Neural crest cell (in vitro differentiated cells): Measurements from ENCODE around the gene PEMT. TPM values are rescaled to one million over a fixed set of nuclear protein-coding genes. Genes with fewer than 3 reads are reported as not detected.
A peak's percentile ranks its signal among the peaks of the same experiment; 100 is the strongest.

Experiments used
- DNase-seq: peaks from one replicate; pipeline ENCODE4 v3.0.0; 2021; ENCODE audit warnings: low read depth, mixed read lengths, low spot score
- H3K27ac Mint-ChIP-seq: one replicate; pipeline ENCODE4 v1.8.0; 2021; ENCODE audit warnings: mild to moderate bottlenecking, mixed read lengths; ENCODE audit not compliant: unreplicated experiment
- H3K27me3 Mint-ChIP-seq: 2 replicates; pipeline ENCODE4 v1.8.0; 2021; ENCODE audit warnings: low read depth, mild to moderate bottlenecking, mixed read lengths
- H3K36me3 Mint-ChIP-seq: 2 replicates; pipeline ENCODE4 v1.8.0; 2021; ENCODE audit warnings: low read depth, mild to moderate bottlenecking, mixed read lengths
- H3K4me1 Mint-ChIP-seq: 2 replicates; pipeline ENCODE4 v1.8.0; 2021; ENCODE audit warnings: mixed read lengths
- H3K4me3 Mint-ChIP-seq: one replicate; pipeline ENCODE4 v1.8.0; 2021; ENCODE audit warnings: mild to moderate bottlenecking, mixed read lengths
- H3K9me3 Mint-ChIP-seq: 2 replicates; pipeline ENCODE4 v1.8.0; 2021; ENCODE audit warnings: mixed read lengths
- total RNA-seq: library from RNA; stranded (reverse); gene quantifications from 2 replicates; pipeline ENCODE4 v1.2.1, GENCODE V29; 2021
- TF ChIP-seq, protein P1 (sequence below): fragments of 200-600 bp; sonication (generic); conservative IDR thresholded peaks from 2 replicates; pipeline ENCODE4 v1.5.0; 2021; ENCODE audit warnings: antibody characterized with exemption, mild to moderate bottlenecking

PEMT gene
- total RNA-seq, 1 donor from 2014 or later = 43.0 TPM

GRCh38 chr17:17572010-17572785, 19.3 kb downstream of the PEMT start:
- TF ChIP-seq, protein P1, sequence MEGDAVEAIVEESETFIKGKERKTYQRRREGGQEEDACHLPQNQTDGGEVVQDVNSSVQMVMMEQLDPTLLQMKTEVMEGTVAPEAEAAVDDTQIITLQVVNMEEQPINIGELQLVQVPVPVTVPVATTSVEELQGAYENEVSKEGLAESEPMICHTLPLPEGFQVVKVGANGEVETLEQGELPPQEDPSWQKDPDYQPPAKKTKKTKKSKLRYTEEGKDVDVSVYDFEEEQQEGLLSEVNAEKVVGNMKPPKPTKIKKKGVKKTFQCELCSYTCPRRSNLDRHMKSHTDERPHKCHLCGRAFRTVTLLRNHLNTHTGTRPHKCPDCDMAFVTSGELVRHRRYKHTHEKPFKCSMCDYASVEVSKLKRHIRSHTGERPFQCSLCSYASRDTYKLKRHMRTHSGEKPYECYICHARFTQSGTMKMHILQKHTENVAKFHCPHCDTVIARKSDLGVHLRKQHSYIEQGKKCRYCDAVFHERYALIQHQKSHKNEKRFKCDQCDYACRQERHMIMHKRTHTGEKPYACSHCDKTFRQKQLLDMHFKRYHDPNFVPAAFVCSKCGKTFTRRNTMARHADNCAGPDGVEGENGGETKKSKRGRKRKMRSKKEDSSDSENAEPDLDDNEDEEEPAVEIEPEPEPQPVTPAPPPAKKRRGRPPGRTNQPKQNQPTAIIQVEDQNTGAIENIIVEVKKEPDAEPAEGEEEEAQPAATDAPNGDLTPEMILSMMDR = no peak
- Mint-ChIP-seq H3K27ac (peak overlapping the region; percentile 50), H3K4me3 (no peak overlapping the region), H3K9me3 (no peaks in the 10 kb centered on the region), H3K36me3 (no peaks in the 10 kb centered on the region), H3K27me3 (no peaks in the 10 kb centered on the region), H3K4me1 (no peaks in the 10 kb centered on the region)
- DNase-seq = no peak

- Mint-ChIP-seq H3K27ac (no peak overlapping the region), H3K36me3 (no peaks in the 10 kb centered on the region), H3K9me3 (no peaks in the 10 kb centered on the region), H3K4me3 (no peak overlapping the region), H3K27me3 (no peaks in the 10 kb centered on the region), H3K4me1 (no peaks in the 10 kb centered on the region)
- DNase-seq = no peak
- TF ChIP-seq, protein P1 = no peak
These were observed 20.5 kb downstream of the PEMT start for GRCh38 chr17:17570798-17571716.

GRCh38 chr17:17570140-17570797, 21.2 kb downstream of the PEMT start:
- peak overlapping the region; percentile 62 for H3K27ac Mint-ChIP-seq
- no peaks in the 10 kb centered on the region for H3K27me3 Mint-ChIP-seq
- no peak for DNase-seq
- H3K4me3 Mint-ChIP-seq = no peak overlapping the region
- TF ChIP-seq, protein P1 = peak; percentile 53
- peaks cover 2% of the 10 kb centered on the region for H3K4me1 Mint-ChIP-seq
- no peaks in the 10 kb centered on the region for H3K36me3 Mint-ChIP-seq
- no peaks in the 10 kb centered on the region for H3K9me3 Mint-ChIP-seq

GRCh38 chr17:17569691-17570090, 21.8 kb downstream of the PEMT start:
- Mint-ChIP-seq H3K9me3 (no peaks in the 10 kb centered on the region), H3K27me3 (no peaks in the 10 kb centered on the region), H3K36me3 (no peaks in the 10 kb centered on the region), H3K27ac (no peak overlapping the region), H3K4me1 (peaks cover 8% of the 10 kb centered on the region), H3K4me3 (no peak overlapping the region)
- TF ChIP-seq, protein P1 = no peak
- DNase-seq = no peak

DNA sequence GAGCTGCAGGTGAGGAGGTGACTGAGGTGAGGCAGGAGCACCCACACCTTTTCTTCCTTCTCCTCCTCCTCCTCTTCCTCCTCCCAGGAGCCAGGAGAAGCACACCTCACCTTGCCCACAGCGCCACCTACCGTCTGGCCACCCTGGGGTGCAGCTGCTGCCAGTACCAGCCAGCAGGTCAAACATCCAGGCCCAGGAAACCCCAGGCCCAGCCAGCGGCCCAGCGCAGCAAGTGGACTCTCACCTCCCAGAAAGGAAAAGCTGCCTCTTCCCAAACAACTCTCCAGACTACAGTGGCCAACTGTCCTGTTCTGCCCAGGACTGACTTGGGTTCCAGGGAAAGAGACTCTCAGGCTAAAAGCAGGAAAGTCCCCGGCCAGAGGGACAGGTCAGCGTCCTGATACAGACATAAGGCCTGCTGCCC, 22.7 kb downstream of the PEMT start:
- H3K27me3 Mint-ChIP-seq = no peaks in the 10 kb centered on the region
- TF ChIP-seq, protein P1 = peak; percentile 72
- H3K27ac Mint-ChIP-seq = no peak overlapping the region
- DNase-seq = peak; percentile 67
- H3K9me3 Mint-ChIP-seq = no peaks in the 10 kb centered on the region
- H3K36me3 Mint-ChIP-seq = no peaks in the 10 kb centered on the region
- no peak overlapping the region for H3K4me3 Mint-ChIP-seq
- peaks cover 8% of the 10 kb centered on the region for H3K4me1 Mint-ChIP-seq
